Lung (tissue), 12 donors: ENCODE measurements around the gene COX10. TPM values are rescaled to one million over a fixed set of nuclear protein-coding genes. Genes with fewer than 3 reads are reported as not detected.
A peak's percentile ranks its signal among the peaks of the same experiment; 100 is the strongest.

Experiments used
- ATAC-seq: fragments of 200-7000 bp; cut with Tn5 transposase; one replicate; pipeline ENCODE4 v1.9.1; 2020; ENCODE audit warnings: moderate number of reproducible peaks; ENCODE audit not compliant: insufficient read depth, low FRiP score
- DNase-seq, 3 donors: peaks; one replicate each; pipeline ENCODE4 v3.0.0-alpha.2; 2013 to 2017
- H3K27ac ChIP-seq, 2 donors: one replicate each; pipeline ENCODE4 v1.5.1; 2013; ENCODE audit warnings: mild to moderate bottlenecking in 2 of 2, moderate library complexity in 2 of 2, control low read depth in 1 of 2, inconsistent platforms in 1 of 2, low read depth in 1 of 2, low read length in 1 of 2
- H3K27me3 ChIP-seq, 3 donors: one replicate each; pipeline ENCODE4 v1.5.1; 2013; ENCODE audit warnings: low read length in 2 of 3; ENCODE audit not compliant: control insufficient read depth in 3 of 3, insufficient read depth in 3 of 3
- H3K36me3 ChIP-seq, 4 donors: one replicate each; pipeline ENCODE4 v1.5.1; 2013; ENCODE audit warnings: low read length in 4 of 4, mild to moderate bottlenecking in 1 of 4, moderate library complexity in 1 of 4; ENCODE audit not compliant: control insufficient read depth in 4 of 4, insufficient read depth in 4 of 4
- H3K4me1 ChIP-seq, 5 donors: one replicate each; pipeline ENCODE4 v1.5.1; 2013; ENCODE audit warnings: low read length in 5 of 5, mild to moderate bottlenecking in 2 of 5, moderate library complexity in 1 of 5; ENCODE audit not compliant: control insufficient read depth in 5 of 5, insufficient read depth in 5 of 5
- H3K4me3 ChIP-seq: one replicate; pipeline ENCODE4 v1.5.1; 2013; ENCODE audit warnings: mild to moderate bottlenecking, control low read depth, moderate library complexity
- H3K9ac ChIP-seq, 2 donors: one replicate each; pipeline ENCODE4 v1.5.1; 2013; ENCODE audit warnings: low read length in 2 of 2, control low read depth in 1 of 2; ENCODE audit not compliant: insufficient read depth in 1 of 2
- H3K9me3 ChIP-seq, 4 donors: one replicate each; pipeline ENCODE4 v1.5.1; 2013; ENCODE audit warnings: low read length in 3 of 4, mild to moderate bottlenecking in 1 of 4, moderate library complexity in 1 of 4; ENCODE audit not compliant: control insufficient read depth in 4 of 4, insufficient read depth in 3 of 4
- CTCF ChIP-seq: IDR thresholded peaks from 2 replicates; pipeline ENCODE4 v1.5.1; 2012; ENCODE audit warnings: mild to moderate bottlenecking; ENCODE audit errors: control extremely low read depth, extremely low read depth
- WGBS, 2 donors: extraction: QIAGEN DNeasy Blood & Tissue Kit; methylation state at CpG; one replicate each; pipeline ENCODE4 v1.1.7; 2013; 5-methylcytosine and 5-hydroxymethylcytosine counted together
- polyA plus RNA-seq, 2 donors: library from polyadenylated mRNA; stranded (reverse); fragments of 200-250 nt; gene quantifications; one replicate each; pipeline ENCODE4 v1.2.1, GENCODE V29; 2013
- total RNA-seq, 2 donors: library from RNA; depleted of rRNA in 1 of 2; stranded (reverse); fragments of >200 nt in 1 of 2; gene quantifications; one replicate each; pipeline ENCODE4 v1.2.1, GENCODE V29; 2014 to 2021
- donor health status: control.
- donor health status: control.
- donor health status: Bipolar disorder and iron deficiency.
- donor health status: healthy.
- donor health status: DM: yes; HTN: yes; CAD: no.

Gene COX10
- total and polyA plus RNA-seq, 4 donors: 6.4 to 17.9 (median 12.4) TPM

- ATAC-seq: peak; percentile 77
- WGBS, 2 donors: 60 to 84% methylated on average over 10 of the region's 10 CpGs
- peak in 2 of 3 donors; percentile 18 to 32 for DNase-seq
- H3K4me1 ChIP-seq: peaks cover 0 to 4% (median 0%) of the 10 kb centered on the region in 5 donors
- no peaks in the 10 kb centered on the region for H3K27me3 ChIP-seq
- H3K9ac ChIP-seq: no peak overlapping the region
- TF ChIP-seq CTCF: no peak
- H3K36me3 ChIP-seq: peaks cover 0 to 14% (median 3%) of the 10 kb centered on the region in 4 donors
- no peaks in the 10 kb centered on the region for H3K9me3 ChIP-seq
- peak overlapping the region in 1 of 2 donors; percentile 31 for H3K27ac ChIP-seq
- no peak overlapping the region for H3K4me3 ChIP-seq
Observed at GRCh38 chr17:14061666-14062560, 7.4 kb upstream of the COX10 start.

GRCh38 chr17:14067347-14067746 lies 2.0 kb upstream of the COX10 start:
- no peak overlapping the region for H3K9ac ChIP-seq
- no peak overlapping the region for H3K4me3 ChIP-seq
- DNase-seq (no peak), ATAC-seq (no peak)
- no peak overlapping the region for H3K27ac ChIP-seq
- TF ChIP-seq CTCF: no peak
- H3K9me3 ChIP-seq: no peaks in the 10 kb centered on the region
- peaks cover 0 to 18% (median 2%) of the 10 kb centered on the region in 4 donors for H3K36me3 ChIP-seq
- WGBS, 2 donors: 92 to 95% methylated on average over 1 of the region's 1 CpG
- H3K4me1 ChIP-seq: peaks cover 3 to 20% (median 14%) of the 10 kb centered on the region in 5 donors
- no peaks in the 10 kb centered on the region for H3K27me3 ChIP-seq

GRCh38 chr17:14068542-14069250 lies 608 bp upstream of the COX10 start:
- H3K4me1 ChIP-seq: peaks cover 3 to 20% (median 14%) of the 10 kb centered on the region in 5 donors
- no peak for TF ChIP-seq CTCF
- DNase-seq (no peak), ATAC-seq (no peak)
- H3K9me3 ChIP-seq: no peaks in the 10 kb centered on the region
- peak overlapping the region in 1 of 2 donors; percentile 91 for H3K9ac ChIP-seq
- H3K4me3 ChIP-seq: peak overlapping the region; percentile 92
- WGBS, 2 donors: 19 to 24% methylated on average over 25 of the region's 25 CpGs
- H3K36me3 ChIP-seq: peaks cover 0 to 15% (median 2%) of the 10 kb centered on the region in 4 donors
- H3K27ac ChIP-seq: peak overlapping the region; percentile 73 to 84
- H3K27me3 ChIP-seq: no peaks in the 10 kb centered on the region
